Spleen (tissue), 11 donors: ENCODE data around the gene IFT81. TPM values are rescaled to one million over a fixed set of nuclear protein-coding genes. Genes with fewer than 3 reads are reported as not detected.

Experiments
- DNase-seq: peaks from one replicate; pipeline ENCODE4 v3.0.0-alpha.2; 2020
- H3K27ac ChIP-seq, 8 donors: fragments of 200-600 bp; sonication (generic) in 7 of 8; 1 replicate in 4 of 8; 2 replicates in 4 of 8; pipeline versions ENCODE4 v1.5.0 to v1.8.0; 2016 to 2021; ENCODE audit warnings: inconsistent platforms in 4 of 8, mild to moderate bottlenecking in 4 of 8, moderate library complexity in 1 of 8
- H3K27me3 ChIP-seq, 7 donors: fragments of 200-600 bp; sonication (generic) in 6 of 7; replicated peaks in 1 of 7; 1 replicate in 4 of 7; 2 replicates in 3 of 7; pipeline versions ENCODE4 v1.5.0 to v1.8.0; 2016 to 2021; ENCODE audit warnings: inconsistent platforms in 3 of 7, mild to moderate bottlenecking in 1 of 7
- H3K36me3 ChIP-seq, 6 donors: fragments of 200-600 bp; sonication (generic) in 5 of 6; 1 replicate in 4 of 6; 2 replicates in 2 of 6; pipeline versions ENCODE4 v1.5.0 to v1.8.0; 2016 to 2021; ENCODE audit warnings: inconsistent platforms in 2 of 6
- H3K4me1 ChIP-seq, 6 donors: fragments of 200-600 bp; sonication (generic) in 5 of 6; 1 replicate in 3 of 6; 2 replicates in 3 of 6; pipeline versions ENCODE4 v1.5.0 to v1.8.0; 2016 to 2021; ENCODE audit warnings: inconsistent platforms in 3 of 6
- H3K4me3 ChIP-seq, 8 donors: fragments of 200-600 bp; sonication (generic) in 7 of 8; 1 replicate in 4 of 8; 2 replicates in 4 of 8; pipeline versions ENCODE4 v1.5.0 to v1.8.0; 2016 to 2021; ENCODE audit warnings: inconsistent platforms in 4 of 8, mild to moderate bottlenecking in 4 of 8, moderate library complexity in 2 of 8
- H3K9me3 ChIP-seq, 8 donors: fragments of 200-600 bp; sonication (generic) in 7 of 8; 1 replicate in 4 of 8; 2 replicates in 4 of 8; pipeline versions ENCODE4 v1.5.0 to v1.8.0; 2016 to 2021; ENCODE audit warnings: inconsistent platforms in 4 of 8
- CTCF ChIP-seq, 11 experiments: fragments of 200-600 bp in 7 of 11; fragments of 450-650 bp in 4 of 11; sonication (generic) in 4 of 11; IDR thresholded peaks in 8 of 11; conservative IDR thresholded peaks in 3 of 11; 1 replicate in 7 of 11; 2 replicates in 4 of 11; pipeline versions ENCODE4 v1.4.0 to v1.8.0; 2016 to 2021; ENCODE audit warnings: antibody characterized with exemption in 11 of 11, inconsistent platforms in 4 of 11, mild to moderate bottlenecking in 1 of 11
- POLR2A ChIP-seq, 3 donors: fragments of 450-650 bp; IDR thresholded peaks; one replicate each; pipeline ENCODE4 v1.5.1; 2017; ENCODE audit warnings: antibody characterized with exemption in 3 of 3, mild to moderate bottlenecking in 1 of 3
- POLR2AphosphoS5 ChIP-seq, 3 donors: sonication (generic); formaldehyde crosslinking; IDR thresholded peaks; one replicate each; pipeline ENCODE4 v1.5.1; 2017; ENCODE audit warnings: antibody characterized with exemption in 3 of 3
- WGBS, 5 donors: extraction: QIAGEN DNeasy Blood & Tissue Kit in 3 of 5; methylation state at CpG; one replicate each; pipeline versions ENCODE4 v1.1.5 to v1.1.7; 2013 to 2018; 5-methylcytosine and 5-hydroxymethylcytosine counted together
- intact Hi-C: fragments of 100-400 bp; cut with DNase I; formaldehyde crosslinking; loops from one replicate; pipeline ENCODE4 v1.15.0; 2023; ENCODE audit warnings: low total_unique reads
- polyA plus RNA-seq, 3 donors: library from polyadenylated mRNA; stranded (reverse); fragments of 200-250 nt; gene quantifications; one replicate each; pipeline ENCODE4 v1.2.1, GENCODE V29; 2013
- total RNA-seq, 7 donors: library from RNA; depleted of rRNA in 3 of 7; stranded (reverse); fragments of >200 nt in 3 of 7; fragmentation: NEBNext Ultra II Directional in 4 of 7; extraction: Animal tissue kit (Norgen Biotek cat#: 25700) in 4 of 7; gene quantifications; one replicate each; pipeline versions ENCODE4 v1.1.0 to v1.2.1, GENCODE V29; 2016 to 2021
- donor health status: healthy with polysubstance abuse.
- donor health status: DM: no; HTN: no; CAD: no; lungs with moderate emphysema.
- donor health status: DM: no; HTN: no; CAD: no.
- donor health status: Bipolar disorder and iron deficiency.
- donor health status: healthy.
- donor health status: DM: no; HTN: no; CAD: no.
- donor health status: DM: yes; HTN: yes; CAD: no.

The IFT81 gene
- total and polyA plus RNA-seq, 10 donors = 1.8 to 10.1 (median 5.2) TPM

GRCh38 chr12:110234331-110234751, 110.2 kb downstream of the IFT81 start:
- DNase-seq = no peak
- Histone ChIP-seq H3K9me3 (no peaks in the 10 kb centered on the region), H3K36me3 (no peaks in the 10 kb centered on the region), H3K27me3 (no peaks in the 10 kb centered on the region), H3K27ac (peak overlapping the region in 5 of 8 donors; percentile 20 to 59 (median 43)), H3K4me3 (no peak overlapping the region), H3K4me1 (peaks cover 0 to 20% (median 0%) of the 10 kb centered on the region in 6 donors)
- intact Hi-C loops = no loop called here
- TF ChIP-seq POLR2A (IDR thresholded peaks at IDR 0.05) (no peak), CTCF (IDR thresholded peaks at IDR 0.05 in 8 of 11, conservative IDR thresholded peaks at IDR 0.05 in 3 of 11) (no peak), POLR2AphosphoS5 (IDR thresholded peaks at IDR 0.05) (no peak)
- WGBS, 5 donors = 26 to 52% (median 38%) methylated on average over 2 of the region's 2 CpGs

- 20 to 35% (median 28%) methylated on average over 3 of the region's 3 CpGs for WGBS, 5 donors
- TF ChIP-seq POLR2AphosphoS5 (IDR thresholded peaks at IDR 0.05) = no peak
- TF ChIP-seq CTCF (IDR thresholded peaks at IDR 0.05 in 8 of 11, conservative IDR thresholded peaks at IDR 0.05 in 3 of 11) = no peak
- no peak for TF ChIP-seq POLR2A (IDR thresholded peaks at IDR 0.05)
- H3K9me3 ChIP-seq = no peaks in the 10 kb centered on the region
- DNase-seq = no peak
- no peaks in the 10 kb centered on the region for H3K36me3 ChIP-seq
- H3K27ac ChIP-seq = peak overlapping the region in 5 of 8 donors; percentile 20 to 59 (median 43)
- H3K4me1 ChIP-seq = peaks cover 0 to 20% (median 0%) of the 10 kb centered on the region in 6 donors
- intact Hi-C loops = no loop called here
- H3K27me3 ChIP-seq = no peaks in the 10 kb centered on the region
- H3K4me3 ChIP-seq = no peak overlapping the region
Measured at GRCh38 chr12:110234755-110235154, 110.6 kb downstream of the IFT81 start.

GRCh38 chr12:110235383-110235782, 111.2 kb downstream of the IFT81 start:
- no peak for TF ChIP-seq POLR2A (IDR thresholded peaks at IDR 0.05)
- TF ChIP-seq CTCF (IDR thresholded peaks at IDR 0.05 in 8 of 11, conservative IDR thresholded peaks at IDR 0.05 in 3 of 11) = no peak
- no peak for TF ChIP-seq POLR2AphosphoS5 (IDR thresholded peaks at IDR 0.05)
- intact Hi-C loops = no loop called here
- WGBS, 5 donors = 41 to 79% (median 58%) methylated on average over 1 of the region's 1 CpG
- Histone ChIP-seq H3K27me3 (no peaks in the 10 kb centered on the region), H3K36me3 (no peaks in the 10 kb centered on the region), H3K27ac (peak overlapping the region in 5 of 8 donors; percentile 20 to 59 (median 43)), H3K4me1 (peaks cover 0 to 20% (median 0%) of the 10 kb centered on the region in 6 donors), H3K4me3 (no peak overlapping the region), H3K9me3 (no peaks in the 10 kb centered on the region)
- DNase-seq = no peak

- H3K36me3 ChIP-seq = peaks cover 0 to 5% (median 0%) of the 10 kb centered on the region in 6 donors
- intact Hi-C loops = loop anchor here (10.0 kb wide), 1 partner anchor 138 kb away; no protein-coding TSS in a partner anchor
- TF ChIP-seq POLR2AphosphoS5 (IDR thresholded peaks at IDR 0.05) (no peak), CTCF (IDR thresholded peaks at IDR 0.05 in 8 of 11, conservative IDR thresholded peaks at IDR 0.05 in 3 of 11) (no peak), POLR2A (IDR thresholded peaks at IDR 0.05) (no peak)
- no peaks in the 10 kb centered on the region for H3K4me1 ChIP-seq
- H3K27me3 ChIP-seq = no peaks in the 10 kb centered on the region
- H3K9me3 ChIP-seq = no peaks in the 10 kb centered on the region
- no peak for DNase-seq
- no peak overlapping the region for H3K27ac ChIP-seq
- no peak overlapping the region for H3K4me3 ChIP-seq
- WGBS, 5 donors = 69 to 94% (median 80%) methylated on average over 5 of the region's 5 CpGs
Measured at GRCh38 chr12:110243227-110243626, 119.1 kb downstream of the IFT81 start.
